ENCODE results near the gene SRP19.
"Not testable (repeated sequence)": the region's sequence is repeated elsewhere in the genome, so short reads cannot be mapped to it uniquely, and the experiment has no call there.

Gene SRP19

GRCh38 chr5:112860929-112861637 is at the start of gene SRP19:
Gene SRP19, plus strand, starts transcription at chr5:112861287. Its CDS starts 90 bp downstream, at chr5:112861377.
- DNase-seq, result peak; percentile 76

DNA sequence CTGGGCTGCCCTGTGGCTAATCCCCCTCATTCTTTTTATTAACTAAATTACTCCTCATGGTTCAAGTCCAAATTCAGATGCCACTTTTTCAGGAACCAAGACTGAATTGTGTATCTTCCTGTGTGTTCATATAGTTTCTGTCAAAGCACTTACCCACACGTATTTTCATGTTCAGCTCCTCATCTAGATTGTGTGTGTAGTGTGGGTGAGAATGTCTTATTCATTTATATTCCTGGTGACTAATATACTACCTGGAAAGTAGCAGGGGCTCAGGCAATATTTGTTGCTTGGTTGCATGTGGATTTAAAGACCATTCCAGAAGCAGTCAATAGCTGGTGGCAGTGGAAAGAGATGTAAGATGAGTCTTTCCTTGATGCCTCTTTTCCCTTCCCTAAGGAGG is 48.5 kb upstream of the SRP19 start:
- no peak for DNase-seq

DNA sequence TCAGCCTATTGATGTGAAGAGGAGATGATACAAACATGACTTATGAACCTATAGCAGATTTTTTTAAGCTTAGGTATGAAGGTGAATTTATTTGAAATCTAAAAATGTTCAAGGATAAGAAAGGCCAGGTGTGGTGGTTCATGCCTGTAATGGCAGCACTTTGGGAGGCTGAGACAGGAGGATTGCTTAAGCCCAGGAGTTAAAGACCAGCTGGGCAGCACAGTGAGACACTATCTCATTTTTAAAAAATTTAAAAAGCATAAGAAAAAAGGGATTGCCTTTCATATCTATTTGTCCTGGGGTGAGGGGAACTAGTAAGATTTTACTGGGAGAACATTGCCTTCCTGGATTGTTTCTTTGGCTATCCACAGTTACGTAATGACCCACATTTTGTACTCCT is 40.8 kb upstream of the SRP19 start:
- no peak for DNase-seq

- no peak for DNase-seq
These were observed 38.6 kb upstream of the SRP19 start for GRCh38 chr5:112822456-112822855.

- DNase-seq, result no peak
These were observed 37.9 kb upstream of the SRP19 start for GRCh38 chr5:112823181-112823580.

DNA sequence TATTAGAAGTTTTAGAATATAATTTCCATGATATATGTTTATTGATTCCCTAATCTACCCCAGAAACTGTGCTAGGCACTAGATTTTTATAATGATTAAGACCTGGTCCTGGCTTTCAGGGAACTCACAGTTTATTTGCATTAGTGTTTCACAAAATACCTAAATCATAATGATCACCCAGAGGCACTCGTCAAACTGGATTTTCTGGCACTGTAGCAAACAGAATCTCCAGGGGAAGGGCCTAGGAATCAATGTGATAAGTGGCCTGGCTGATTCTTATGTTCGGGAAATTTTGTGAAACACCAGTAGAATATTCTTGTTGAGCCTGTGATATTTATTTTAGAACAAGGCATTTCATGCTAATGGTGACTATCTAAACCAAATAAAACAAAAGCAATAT is 37.4 kb upstream of the SRP19 start:
- DNase-seq, result no peak

- DNase-seq, result no peak
These were observed 36.9 kb upstream of the SRP19 start for GRCh38 chr5:112824197-112824596.

GRCh38 chr5:112830378-112830777 is 30.7 kb upstream of the SRP19 start:
- DNase-seq, result no peak

DNA sequence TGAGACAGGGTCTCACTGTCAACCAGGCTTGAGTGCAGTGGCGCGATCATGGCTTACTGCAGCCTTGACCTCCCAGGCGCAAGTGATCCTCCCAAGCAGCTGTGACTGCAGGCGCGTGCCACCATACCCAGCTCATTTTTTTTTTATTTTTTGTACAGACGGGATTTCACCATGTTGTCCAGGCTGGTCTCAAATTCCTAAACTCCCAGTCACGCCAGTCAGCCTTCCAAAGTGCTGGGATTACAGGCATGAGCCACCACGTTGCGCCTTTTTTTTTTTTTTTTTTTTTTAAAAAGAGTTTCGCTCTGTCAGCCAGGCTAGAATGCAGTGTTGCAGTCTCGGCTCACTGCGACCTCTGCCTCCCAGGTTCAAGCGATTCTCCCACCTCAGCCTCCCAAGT is 27.1 kb upstream of the SRP19 start:
- DNase-seq, result no peak

GRCh38 chr5:112844489-112844888 is 16.6 kb upstream of the SRP19 start:
- DNase-seq, result no peak

DNA sequence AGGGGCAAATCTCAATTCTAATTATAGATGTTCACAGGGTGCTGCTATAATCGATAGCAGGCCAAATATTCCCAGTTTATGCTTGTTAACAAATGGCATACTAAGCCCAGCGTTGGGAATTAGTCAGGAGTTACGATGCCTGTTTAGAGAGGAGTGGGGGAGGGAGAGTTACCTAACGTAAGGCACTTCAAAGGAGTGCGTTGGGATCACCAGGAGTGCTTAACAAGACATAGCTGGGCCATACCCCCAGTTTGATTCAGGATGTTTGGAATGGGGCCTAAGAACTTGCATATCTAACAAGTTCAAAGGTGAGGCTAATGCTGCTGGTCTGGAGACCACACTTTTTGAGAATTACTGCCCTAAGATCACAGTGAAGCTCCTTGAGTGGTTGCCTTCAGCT is 14.5 kb upstream of the SRP19 start:
- DNase-seq, result no peak

- DNase-seq, result no peak
These were observed 13.8 kb upstream of the SRP19 start for GRCh38 chr5:112847306-112847705.

DNA sequence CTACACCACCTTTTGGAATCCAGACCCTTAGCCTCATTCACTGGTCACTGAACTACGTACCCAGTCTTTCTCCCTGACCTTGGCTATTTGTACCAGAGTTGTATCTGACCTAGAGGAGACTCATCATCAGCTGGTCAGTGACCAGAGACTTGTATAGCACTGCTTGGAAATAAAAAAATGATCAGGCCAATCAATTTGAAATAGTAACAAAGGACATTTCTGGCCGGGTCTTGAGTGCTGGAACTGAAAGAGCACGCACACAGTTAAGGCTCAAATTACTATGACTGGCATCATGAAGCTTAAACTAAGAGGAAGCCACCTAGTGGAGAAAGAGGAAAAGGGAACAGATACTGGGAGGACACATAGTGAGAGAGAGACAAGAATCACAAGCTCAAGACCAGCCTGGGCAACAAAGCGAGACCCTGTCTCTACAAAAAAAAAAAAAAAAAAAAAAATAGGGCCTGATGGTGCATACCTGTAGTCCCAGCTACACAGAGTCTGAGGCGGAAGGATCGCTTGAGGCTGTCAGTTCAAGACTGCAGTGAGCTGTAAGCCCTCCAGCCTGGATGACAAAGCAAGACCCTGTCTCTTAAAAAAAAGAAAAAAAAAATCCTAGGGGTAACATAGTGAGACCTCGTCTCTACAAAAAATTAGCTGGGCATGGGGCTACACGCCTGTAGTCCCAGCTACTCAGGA is 12.8 kb upstream of the SRP19 start:
- DNase-seq, result no peak

DNA sequence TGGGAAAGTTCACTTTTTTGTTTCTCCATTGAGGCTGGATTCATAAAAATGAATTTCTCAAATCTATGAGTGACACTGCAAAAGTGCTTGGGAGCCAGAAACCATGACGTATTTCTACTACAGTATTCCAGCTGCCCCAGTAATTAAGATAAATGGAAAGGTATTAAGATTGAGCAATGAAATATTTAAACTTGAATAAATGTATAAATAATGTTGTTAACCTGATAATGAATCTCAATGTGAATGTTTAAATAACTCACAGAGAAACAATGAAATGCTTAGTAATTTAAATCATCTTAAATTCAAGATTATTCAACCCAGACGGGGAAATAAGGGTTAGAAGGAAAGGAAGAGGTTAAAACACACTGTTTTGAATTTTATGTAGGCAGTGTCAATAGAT is 11.2 kb upstream of the SRP19 start:
- DNase-seq, result no peak

GRCh38 chr5:112854651-112855050 is 6.4 kb upstream of the SRP19 start:
- DNase-seq, result no peak

- DNase-seq, result no peak
These were observed 3.2 kb upstream of the SRP19 start for GRCh38 chr5:112857866-112858265.

DNA sequence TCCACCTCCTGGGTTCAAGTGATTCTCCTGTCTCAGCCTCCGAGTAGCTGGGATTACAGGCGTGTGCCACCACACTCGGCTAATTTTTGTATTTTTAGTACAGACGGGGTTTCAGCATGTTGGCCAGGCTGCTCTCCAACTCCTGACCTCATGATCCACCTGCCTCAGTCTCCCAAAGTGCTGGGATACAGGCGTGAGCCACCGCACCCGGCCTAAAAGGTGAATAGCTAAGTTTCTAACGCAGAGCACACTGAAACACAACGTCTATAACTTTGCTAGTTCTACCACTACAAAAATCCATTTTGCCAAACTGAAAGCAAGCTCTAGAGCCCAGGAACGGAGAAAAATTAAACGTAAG is 537 bp upstream of the SRP19 start:
- DNase-seq, result not testable (repeated sequence)

- no peak for DNase-seq
These were observed 525 bp downstream of the SRP19 start for GRCh38 chr5:112861638-112861985.

DNA sequence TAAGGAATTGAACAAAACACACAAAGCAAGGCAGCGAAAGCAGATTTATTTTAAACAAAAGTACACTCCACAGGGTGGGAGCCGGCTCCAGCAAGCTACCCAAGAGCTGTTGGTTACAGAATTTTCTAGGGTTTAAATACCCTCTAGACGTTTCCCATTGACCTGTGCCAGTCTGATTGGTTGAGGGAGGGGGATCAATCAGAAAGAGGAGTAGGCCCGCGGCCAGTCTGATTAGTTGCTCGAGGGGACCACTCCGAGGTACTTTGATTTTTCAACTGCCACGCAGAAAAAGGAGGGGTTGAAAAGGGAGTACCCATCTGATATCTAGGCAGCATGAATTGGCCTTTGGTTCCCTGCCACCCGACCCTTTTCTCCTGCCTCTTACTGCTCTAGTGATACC is 998 bp downstream of the SRP19 start:
- no peak for DNase-seq

DNA sequence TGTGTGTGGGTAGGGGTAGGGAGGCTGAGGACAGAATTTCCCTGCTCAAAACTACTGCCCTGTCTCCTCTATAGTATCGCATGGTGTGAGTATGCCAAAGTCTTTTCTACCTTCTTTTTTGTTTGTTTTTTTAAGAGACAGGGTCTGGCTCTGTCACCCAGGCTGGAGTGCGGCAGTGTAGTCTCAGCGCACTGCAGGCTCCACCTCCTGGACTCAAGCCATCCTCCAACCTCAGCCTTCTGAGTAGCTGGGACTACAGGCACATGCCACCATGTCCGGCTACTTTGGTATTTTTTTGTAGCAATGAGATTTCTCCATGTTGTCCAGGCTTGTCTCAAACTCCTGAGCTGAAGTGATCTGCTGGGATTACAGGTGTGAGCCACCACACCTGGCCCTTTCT is 2.5 kb downstream of the SRP19 start:
- no peak for DNase-seq

DNA sequence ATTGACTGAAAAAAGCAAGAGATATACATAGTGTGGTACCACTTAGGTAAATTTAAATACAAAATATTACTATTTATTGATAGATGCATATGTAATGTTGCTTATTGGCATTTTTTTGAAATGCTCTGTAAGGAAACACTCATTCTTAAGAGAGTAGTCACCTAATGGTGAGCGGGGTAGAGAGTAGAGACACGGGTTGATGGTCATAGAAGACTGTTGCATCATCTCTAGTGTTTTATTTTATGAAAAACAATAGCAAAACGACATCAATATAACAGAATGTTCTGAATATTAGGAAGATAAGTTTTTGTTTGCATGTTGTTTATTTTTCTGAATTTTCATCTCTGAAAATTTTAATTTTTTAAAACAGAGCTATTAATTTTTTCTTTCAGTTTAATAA is 4.0 kb downstream of the SRP19 start:
- no peak for DNase-seq

DNA sequence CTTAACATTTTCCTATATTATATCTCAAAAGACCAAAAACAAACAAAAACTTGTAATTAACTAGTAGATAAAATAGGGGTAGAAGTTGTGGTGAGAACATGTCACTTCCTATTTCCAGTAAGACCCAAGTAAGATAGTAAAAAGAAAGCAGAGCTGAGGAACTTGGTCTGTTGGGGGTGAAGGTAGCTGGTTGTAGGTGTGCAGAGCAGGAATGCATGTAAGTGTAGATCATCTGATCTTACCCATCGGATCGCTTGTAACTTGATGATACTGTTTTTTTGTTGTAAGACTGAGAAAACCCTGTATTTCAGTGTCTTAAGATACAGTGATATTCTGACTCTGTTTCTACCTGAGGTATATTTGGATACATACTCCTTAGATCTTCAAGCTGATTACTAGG is 5.7 kb downstream of the SRP19 start:
- DNase-seq, result no peak

DNA sequence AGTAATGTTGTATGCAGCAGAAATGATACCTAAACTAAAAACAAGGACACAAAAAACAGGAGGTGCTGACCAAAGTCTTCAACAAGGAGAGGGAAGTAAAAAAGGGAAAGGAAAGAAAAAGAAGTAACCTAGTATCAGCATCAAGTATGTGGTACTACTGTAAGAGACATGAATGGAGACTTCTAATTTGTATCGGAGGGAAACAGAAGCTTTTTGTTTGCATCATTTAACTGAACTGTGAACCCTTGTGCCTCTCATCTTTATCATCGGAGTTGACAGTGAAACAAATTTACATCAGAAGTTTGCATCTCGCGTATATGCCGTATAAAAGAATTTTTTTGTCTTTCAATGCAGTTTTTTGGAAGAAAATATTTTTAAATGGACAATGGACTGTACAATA is 6.3 kb downstream of the SRP19 start:
- DNase-seq, result no peak

DNA sequence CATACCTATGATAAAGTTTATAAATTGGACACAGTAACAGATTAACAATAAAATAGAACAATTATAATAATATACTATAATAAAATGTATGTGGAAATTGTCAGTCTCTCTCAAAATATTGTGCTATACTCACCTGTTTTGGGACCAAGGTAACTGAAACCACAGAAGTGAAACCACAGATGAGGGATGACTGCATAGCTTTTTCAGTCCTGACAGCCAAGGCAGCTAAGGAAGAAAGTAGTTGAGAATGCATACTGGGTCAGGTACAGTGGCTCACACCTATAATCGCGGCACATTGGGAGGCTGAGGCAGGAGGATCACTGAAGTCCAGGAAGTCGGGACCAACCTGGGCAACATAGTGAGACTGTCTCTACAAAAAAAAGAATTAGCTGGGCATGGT is 8.9 kb downstream of the SRP19 start:
- no peak for DNase-seq

GRCh38 chr5:112870966-112871365 is 9.9 kb downstream of the SRP19 start:
- DNase-seq, result no peak
